ENCODE measurements around the gene LHPP.
A peak's percentile ranks its signal among the peaks of the same experiment; 100 is the strongest.

The LHPP gene

DNA sequence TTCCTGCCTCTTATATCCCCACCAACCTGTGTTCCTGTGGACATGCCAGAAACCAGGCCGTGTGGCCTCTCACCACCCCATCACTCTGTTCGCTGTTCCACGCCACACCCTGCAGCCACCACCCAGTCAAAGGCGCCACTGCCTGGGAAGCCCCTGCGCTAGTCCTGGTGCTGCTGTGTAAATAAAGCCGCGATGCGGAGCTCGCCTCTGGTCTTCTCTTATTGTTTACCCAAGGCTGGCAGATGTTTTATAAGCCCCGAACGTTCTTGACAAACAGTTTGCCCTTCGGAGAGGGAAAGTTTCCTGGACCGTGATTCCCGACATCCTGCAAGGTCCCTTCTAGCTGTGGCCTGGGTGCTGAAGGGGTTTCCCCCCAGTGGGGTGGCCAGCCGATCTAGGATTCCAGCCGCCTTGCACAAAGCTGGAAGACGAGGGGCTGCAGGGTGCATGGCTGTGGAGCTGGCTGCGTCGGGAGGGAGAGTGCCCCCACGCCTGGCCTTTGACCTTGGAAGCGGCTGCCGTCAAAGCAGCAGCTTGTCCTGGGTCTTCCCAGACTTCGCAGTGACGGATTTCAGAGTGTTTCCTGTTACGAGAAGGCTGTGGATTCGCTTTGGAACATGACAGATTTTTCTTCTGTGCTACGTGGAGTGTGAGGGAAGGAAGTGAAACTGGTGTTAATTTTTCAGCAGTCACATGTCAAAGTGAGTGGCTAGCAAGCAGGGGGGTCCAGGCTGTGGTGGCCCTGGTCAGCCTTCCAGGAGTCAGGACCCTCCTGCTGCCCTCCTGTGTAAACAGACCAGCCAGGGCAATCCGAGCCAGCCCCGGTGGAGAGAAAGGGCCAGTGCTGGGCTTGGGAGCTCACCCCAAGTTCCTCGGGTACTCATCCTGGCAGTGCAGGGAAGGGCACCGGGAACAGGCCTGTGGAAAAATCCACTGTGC is 61.6 kb downstream of the LHPP start:
- DNase-seq, result no peak

DNA sequence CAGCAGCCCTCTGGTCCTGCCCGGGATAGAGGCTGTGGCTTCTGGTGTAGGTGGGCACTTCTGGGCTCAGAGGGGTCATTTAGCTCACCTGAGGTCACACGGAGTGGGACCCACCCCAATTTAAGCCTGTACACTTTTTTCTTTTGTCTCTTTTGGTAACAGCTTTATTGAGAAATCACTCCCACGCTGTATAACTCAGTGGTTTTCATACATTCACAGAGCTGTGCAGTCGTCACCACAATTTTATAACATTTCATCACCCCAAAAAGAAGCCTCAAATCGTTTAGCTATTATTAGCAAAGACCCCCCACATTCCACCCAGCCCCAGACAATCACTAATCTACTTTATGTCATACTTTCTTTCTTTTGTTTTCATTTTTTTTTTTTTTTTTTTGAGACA is 62.3 kb downstream of the LHPP start:
- no peak for DNase-seq

DNA sequence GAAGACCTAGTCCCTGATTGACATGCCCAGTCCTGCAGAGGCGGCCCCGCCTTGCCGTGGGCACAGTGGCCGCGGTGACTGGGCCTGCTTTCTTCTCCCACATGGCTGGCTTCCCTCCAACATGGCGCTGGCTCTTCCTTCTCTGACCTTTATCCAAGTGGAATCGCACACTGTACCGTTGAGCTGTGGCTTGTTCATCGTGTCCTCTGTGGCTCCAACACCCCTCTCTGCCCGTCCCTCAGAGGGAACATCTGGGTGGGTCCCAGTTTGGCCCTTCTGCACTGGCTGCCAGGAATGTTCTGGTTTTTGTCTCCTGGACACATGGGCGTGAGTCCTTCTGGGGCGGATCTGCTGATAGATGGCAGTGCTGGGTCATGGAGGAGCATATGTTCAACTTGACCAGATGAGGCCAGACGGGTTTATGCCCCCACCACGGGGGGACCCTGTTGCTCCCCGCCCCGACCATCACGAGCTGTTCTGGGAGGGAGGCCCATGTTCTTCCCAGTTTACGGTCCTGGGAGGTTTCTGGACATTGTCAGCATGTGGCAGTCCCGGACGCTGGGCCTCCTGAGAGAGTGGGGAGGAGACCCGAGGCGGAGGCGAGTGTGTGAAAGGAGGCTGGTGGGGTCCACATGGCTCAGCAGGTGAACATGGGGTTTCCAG is 63.5 kb downstream of the LHPP start:
- no peak for DNase-seq

DNA sequence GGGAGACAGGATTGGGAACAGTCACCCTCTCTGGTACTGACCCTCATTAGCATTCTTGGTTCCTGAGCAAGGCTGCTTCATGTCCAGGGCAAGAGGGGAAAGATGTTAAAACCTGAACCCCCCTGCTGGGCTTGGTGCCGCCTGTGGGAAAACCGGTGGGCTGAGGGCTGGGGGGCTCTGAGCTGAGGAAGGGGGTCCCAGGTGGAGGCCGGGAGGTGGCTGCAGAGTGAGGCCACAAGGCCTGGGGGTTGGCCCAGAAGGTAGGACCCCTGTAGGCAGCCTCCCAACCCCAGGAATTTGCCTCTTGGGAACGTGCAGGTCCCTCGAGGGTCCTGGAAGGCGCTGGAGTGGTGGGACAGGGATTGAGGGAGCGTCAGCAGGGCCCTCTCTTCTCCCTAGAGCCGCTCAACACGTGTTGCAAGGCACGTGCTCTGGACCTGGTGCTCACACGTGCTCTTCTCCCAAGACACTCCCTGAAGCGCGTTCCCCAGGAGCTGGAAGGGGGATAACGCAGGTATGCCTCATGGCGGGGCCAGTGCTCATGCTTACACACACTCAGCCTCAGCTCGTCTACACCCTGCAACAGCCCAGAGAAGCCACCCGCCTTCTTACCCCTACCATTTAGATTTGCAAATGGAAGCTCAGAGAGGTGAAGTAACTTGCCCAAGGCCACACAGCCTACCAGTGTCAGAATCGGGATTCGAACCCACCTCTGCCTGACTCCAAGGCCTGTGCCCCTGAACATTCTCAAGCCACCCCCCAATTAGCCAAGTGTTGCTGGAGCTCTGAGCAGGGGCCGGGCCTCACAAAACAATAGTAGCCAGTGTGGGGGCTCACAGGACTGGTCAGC is 64.4 kb downstream of the LHPP start:
- no peak for DNase-seq

DNA sequence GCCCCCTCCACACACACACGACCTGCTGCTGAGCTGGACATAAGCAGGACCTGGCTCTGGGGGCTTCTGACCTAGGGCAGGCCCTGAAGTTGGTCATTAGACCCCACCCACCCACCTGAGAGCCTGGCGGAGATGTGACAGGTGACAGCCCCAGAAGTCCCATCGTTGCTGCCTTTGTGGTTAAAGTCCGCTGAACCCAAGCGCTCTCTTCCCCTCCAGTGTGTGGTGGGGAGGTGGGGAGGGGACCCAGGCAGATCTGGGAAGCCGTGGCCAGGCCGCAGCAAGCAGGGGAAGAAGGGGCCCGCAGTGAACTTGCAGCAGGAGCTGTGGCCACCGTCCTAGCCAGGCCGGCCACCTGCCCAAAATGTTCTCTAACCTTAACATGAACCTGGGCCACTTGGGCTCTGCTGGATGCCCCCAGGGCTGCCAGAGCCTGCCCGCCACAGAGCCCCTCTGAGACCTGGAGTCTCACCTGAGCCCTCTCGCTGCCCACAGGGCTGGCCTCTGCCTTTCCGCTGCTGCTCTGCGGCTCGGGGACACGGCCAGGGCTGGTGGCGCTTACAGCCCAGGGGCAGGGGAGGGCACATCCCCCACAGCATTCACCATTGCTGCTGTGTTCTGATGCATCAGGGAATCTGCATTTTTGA is 65.1 kb downstream of the LHPP start:
- DNase-seq, result no peak

DNA sequence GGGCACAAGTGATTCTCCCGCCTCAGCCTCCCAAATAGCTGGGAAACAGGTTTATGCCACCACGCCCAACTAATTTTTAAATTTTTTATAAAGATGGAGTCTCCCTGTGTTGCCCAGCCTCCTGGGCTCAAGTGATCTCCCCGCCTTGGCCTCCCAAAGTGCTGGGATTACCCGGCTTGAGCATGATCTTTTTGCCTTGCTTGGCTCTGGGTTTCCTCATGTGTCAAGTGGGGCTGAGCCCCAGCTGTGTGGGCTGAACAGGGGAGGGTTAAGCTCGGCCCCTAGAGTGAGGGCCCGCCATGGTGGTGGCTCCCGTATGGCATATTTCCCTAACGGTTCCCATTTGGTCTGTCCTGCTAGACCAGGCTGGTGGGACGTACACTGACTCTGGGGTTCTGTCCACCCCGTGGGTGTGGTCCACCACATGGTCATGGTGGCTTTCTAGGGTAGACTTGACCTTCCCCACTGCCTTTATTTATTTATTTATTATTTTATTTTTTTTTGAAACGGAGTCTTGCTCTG is 66.3 kb downstream of the LHPP start:
- DNase-seq, result no peak

DNA sequence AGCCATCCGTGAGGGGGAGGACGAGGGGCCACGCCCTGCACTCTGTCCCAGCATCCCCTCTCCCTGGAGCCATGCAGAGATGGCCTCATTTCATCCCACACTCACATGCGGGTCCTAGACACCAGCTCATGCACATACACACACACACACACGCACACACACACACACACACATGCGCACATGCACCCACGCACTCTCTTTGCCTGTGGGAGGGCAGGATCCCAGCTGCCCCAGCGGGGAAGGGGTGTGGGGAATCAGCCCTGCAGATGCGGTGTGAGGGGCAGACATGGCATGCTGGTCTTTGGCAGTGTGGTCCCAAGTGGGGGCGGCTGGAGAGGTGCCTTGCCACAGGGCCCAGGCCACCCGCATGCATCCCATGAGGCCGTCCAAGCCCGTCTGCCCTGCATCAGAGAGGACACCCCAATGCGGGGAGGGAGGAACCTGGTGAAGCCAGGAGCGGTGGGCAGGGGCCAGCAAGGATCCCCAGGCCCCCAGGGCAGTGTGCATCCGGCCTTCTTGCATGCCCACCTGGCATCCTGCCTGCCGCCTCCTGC is 68.1 kb downstream of the LHPP start:
- no peak for DNase-seq

DNA sequence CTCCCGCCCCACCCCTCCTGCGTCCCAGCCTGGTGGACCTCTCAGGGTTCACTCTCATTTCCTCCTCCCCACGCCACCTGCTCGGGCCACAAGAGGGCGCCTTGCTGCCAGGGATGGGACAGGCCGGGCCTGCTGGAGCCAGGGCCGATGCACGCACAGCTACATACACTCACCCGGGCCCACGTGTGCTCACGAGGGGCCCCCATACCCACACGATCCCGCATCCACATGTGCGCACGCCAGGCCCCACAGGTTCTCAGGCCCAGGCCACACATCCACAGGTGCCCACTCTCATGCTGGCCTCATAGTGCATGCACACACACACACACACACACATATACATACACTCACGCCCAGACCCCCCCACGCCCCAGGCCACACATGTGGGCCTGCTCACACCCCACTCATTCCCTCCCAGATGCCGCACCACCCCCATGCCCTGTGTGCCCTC is 68.6 kb downstream of the LHPP start:
- DNase-seq, result peak; percentile 85

DNA sequence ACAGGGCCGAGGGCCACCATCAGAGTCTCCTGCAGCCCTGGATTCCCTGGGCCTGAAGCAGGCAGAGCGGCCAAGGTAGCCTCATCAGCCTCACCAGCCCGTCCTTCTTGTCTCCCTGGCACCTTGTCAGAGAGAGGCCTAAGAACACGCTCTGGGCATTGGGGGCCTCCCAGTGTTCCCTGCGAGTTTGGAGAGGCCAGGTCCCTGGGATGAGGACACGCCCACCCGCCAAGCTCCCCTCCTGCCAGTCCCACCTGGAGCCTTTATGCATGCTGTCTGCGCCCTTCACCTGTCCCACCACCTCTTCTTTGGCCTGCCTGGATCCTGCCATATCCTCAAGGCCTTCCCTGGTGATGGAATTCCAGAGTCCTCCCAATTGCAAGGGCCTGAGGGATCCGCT is 69.2 kb downstream of the LHPP start:
- DNase-seq, result no peak

DNA sequence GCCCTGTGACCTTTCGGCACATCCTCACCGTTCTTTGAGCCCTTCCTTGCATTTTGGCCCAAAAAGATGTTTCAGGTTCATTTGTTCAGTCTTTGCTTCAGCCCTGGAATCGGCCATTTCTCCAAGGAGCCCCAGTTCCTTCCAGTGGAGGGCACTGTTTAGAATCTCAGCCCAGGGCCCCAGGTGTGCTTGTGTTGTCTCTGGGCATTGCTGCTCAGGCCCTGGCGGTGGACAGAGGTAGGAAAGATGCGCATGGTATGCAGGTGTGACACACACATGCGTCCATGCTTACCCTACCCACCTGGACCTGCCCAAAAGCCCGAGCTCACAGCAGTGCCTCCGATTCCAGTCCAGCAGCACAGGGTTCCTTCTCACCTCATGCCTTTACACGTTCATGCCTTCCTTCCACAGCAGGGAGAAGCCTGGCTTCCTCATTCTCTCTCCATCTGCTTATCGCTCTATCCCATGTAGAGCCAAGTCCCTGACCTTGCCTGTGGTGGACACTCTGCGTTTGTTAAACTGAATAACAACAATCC is 70.6 kb downstream of the LHPP start:
- DNase-seq, result no peak

DNA sequence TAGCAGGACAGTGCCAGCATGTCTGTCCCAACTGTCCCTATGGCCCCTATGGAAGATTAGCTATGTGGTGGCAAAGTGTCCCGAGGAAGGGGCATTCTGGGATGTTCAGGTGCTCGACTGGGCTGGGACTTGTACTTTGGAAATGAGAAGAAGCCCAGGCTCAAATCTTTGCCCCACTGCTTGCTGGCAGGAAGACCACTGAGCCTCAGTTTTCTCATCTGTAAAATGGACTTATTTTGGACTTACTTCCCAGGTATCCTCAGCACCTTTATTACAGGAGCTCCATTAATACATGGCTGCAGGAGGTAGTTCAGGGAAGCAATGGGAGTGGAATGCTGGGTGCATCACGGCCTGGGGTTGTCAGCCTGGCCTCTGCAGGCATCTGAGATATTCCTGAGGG is 71.2 kb downstream of the LHPP start:
- DNase-seq, result no peak

DNA sequence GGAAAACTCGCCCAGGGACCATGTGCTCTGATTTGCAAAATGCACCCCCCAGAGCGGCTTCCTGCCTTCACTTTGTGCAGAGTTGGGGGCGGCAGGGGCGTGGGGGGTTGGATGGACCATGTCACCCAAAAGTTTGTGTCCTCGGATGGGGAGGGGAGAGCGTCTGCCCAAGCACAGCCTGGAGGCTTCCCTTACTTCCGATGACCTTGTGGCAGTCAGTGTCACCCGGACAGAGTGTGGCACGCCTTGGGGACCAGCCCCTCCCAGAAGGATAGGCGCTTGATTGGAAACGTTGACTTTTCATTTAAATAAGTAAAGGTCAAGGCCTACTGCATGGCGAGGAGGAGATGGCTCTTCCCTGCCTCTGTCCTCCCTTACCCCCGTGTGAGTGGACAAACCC is 71.6 kb downstream of the LHPP start:
- DNase-seq, result no peak

DNA sequence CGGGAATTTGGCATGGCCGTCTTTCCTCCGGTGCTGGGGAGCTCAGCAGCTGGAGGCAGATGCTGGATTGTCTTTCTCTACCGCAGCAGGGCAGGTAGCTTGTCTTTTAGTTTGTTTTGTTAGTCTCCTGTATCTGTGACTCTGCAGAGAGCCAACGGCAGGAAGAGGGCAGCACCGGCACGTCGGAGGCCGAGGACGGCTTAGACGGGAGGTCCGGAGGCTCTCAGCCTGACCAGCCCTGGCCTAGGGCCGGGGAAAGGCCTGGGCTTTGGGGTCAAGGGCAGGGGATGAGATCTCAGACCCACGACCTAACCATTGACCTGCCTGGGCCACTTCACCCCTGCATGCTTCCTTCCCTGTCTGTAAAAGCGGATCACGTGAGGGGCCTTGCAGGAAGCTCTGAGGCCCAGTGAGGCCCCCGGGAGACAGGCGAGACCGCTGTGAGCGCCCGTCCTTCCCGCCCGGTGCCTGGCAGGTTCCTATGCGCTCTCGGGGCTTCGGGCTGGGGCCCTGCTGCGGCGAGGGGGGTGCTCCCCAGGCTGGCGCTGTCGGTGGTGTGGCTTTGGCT is 72.7 kb downstream of the LHPP start:
- DNase-seq, result no peak

DNA sequence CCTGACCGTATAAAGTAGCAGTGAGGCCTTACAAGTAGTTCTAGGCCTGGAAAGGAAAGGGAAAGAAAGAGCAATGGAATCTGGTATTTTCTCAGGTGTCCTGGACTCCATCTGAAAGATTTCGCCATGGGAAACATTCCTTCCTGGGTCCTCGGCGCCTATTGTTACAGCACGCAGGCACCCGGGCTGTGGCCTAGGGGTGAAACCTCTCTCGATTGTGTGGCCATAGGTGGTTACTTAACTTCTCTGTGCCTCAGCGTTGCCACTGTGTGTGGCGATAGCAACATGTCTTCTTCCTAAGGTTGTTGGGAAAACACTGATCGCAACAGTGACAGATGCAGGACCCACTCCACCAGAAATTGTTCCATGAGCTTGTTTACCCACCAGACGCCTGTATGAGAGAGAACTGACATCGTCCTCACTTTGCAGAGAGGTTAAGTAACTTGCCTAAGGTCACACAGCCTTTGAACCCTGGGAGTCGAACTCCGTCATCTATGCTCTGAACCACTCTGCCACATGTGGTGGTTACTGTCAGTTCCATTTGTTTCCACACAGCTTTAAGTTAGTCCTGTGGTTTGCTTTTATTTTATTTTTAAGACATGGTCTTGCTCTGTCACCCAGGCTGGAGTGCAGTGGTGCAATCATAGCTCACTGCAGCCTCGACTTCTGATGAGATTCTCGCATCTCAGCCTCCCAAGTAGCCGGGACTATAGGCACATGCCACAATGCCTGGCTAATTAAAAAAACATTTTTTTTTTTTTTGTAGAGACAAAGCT is 73.4 kb downstream of the LHPP start:
- no peak for DNase-seq

DNA sequence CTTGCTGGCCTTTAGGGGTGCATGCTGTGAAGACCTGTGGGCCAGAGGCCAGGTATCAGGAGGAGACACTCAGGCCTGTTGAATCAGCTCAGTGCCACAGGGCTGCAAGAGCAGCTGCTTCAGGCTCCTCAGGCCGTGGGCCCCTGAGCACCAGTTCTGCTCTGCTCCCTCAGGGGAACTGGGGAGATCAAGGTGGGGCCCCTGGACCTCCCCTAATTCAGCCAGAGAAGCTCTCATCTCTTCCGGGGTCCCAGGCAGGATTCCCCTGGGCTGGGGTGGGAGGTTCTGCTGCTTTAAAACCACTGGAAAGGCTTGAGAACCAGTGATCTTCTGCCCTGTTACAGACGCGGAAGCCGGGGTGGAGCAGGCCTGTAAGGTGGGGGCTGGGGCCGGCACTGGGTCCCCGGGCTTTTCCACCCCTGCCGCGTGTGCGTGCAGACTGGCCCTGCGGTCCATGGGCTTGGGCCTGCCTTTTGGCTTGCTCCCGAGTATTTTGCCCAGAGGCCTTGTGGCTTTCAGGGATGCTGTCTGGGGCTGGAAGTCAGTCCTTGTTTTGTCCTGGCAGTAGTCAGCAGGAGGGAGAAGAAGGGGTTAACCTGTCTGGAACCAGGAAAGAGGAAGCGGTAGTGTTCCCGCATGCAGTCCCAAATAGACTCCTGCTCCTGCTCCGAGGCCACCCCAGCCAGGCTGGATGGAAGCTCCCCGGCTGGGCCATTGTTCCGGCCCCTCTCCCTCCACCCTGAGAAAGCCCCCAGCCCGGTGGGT is 74.3 kb downstream of the LHPP start:
- no peak for DNase-seq

DNA sequence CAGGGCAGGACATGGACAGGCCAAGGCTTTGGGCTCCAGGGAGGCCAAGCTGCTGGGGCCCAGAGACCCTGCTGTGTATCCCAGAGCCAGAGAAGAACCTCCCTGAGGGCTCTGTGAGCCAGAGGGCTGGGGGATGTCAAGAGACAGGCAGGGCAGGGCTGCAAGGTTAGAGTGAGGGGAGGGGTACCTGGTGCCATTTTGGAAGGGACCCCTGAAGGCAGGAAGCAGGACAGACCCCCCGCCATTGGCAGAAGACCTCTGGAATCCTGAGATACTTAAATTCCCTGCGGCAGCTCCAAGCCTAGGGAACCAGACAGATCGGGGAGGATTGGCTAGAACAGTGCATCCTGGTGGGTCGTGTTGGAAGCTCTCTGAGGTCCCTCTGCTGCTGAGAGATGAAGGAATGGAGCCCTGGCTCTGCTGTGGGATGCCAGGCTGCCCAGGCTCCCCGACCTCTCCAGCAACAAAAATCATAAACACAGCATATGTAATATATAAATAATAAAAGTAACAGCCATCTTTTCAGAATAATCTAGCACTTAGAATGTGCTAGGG is 75.0 kb downstream of the LHPP start:
- DNase-seq, result no peak

DNA sequence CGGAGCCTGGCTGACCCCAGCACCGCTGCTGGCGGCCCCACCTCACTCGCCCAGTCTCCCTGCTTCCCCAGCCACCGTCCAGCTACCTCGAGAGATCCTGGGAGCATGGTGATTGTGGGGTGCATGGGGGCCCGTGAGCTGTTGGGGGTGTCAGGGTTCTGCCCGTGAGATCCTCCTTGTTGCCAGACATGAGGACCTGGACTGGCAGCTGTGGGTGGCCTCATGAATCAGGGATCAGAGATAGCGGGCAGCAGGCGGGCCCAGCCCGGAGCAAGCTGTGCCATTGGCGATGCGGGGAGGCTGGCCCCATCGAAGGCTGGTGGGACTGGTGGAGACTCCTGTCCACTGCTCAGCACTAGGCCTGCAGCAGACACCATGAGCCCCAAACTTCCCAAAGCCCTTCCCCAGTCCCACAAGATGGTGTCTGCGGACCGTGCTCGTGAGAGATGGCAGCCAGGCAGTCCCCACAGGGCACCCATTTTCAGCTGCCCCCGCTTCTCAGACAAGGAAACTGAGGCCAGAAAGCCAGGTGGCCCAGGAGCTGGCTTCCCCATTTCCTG is 75.6 kb downstream of the LHPP start:
- DNase-seq, result no peak

DNA sequence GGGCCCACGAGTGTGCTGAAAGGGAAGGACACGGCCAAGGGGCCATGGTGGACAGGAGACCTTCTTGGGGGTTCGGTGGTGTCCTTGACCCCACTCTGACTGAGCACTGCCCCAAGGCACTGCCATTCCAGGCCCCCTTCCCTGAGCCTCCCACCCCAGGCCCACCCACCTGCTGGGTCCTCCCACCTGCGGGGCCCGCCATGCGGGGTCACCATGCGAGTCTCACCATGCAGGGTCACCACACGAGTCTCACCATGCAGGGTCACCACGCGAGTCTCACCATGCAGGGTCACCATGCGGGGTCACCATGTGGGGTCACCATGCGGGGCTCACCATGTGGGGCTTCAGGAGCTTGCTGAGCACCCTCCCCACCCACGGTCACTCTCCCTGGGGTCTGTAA is 76.3 kb downstream of the LHPP start:
- DNase-seq, result no peak

DNA sequence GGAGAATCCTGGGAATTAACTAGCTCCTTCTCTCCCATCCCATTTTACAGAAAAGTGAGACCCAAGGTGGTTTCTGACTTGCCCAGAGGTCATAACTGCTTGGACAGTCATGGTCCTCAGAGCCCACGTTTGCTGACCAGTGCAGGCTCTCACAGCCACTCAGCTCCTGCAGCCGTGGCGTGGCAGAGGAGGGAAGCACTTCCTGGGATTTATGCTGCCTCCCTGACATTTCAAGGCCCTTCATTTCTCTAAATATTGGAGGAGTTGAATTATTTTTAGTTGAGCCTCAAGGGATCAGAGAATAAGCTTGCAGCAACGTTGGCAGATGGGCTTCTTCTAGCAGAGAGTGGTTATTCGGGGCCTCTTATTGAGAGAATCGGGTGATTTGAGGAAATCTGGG is 77.1 kb downstream of the LHPP start:
- DNase-seq, result no peak
